ENCODE results near the gene CIAO1. TPM values are rescaled to one million over a fixed set of nuclear protein-coding genes. Genes with fewer than 3 reads are reported as not detected.
A peak's percentile ranks its signal among the peaks of the same experiment; 100 is the strongest.

CIAO1 gene
- total and polyA plus RNA-seq, 2 of the 13 experiments (the other 11 are each of a cell fraction or from before 2014, with no cell fraction given): 99.3 to 120 TPM

- Histone ChIP-seq H3K9me3 (ENCODE audit: low read length) (no peaks in the 10 kb centered on the region), H3K4me2 (ENCODE audit: low read depth, low read length) (peak overlapping the region; percentile 24; the same call in 1 of the 2 replicates), H2AFZ (ENCODE audit: low read length) (no peak overlapping the region), H3K9ac (ENCODE audit: insufficient read depth, low read depth, low read length) (no peak overlapping the region), H3K27me3 (ENCODE audit: control insufficient read depth in 1 of 2, insufficient read depth in 2 of 2, low read length in 2 of 2) (peaks cover 0 to 3% of the 10 kb centered on the region in 2 experiments; a peak in 1 of 5 replicates), H3K79me2 (ENCODE audit: insufficient read depth, low read length) (no peaks in the 10 kb centered on the region), H3K4me3 (replicated peaks in 1 of 3; ENCODE audit: insufficient read depth in 1 of 3, low read depth in 2 of 3, low read length in 3 of 3) (no peak overlapping the region), H4K20me1 (ENCODE audit: insufficient read depth, low read length) (no peaks in the 10 kb centered on the region), H3K36me3 (replicated peaks in 1 of 2; ENCODE audit: control insufficient read depth in 1 of 2, insufficient read depth in 2 of 2, low read length in 2 of 2) (no peaks in the 10 kb centered on the region), H3K4me1 (ENCODE audit: insufficient read depth, low read length) (peaks cover 43% of the 10 kb centered on the region), H3K27ac (ENCODE audit: extremely low read length, insufficient read depth, low read length) (no peak overlapping the region)
- in situ Hi-C loops (cut with HindIII; ENCODE audit: extremely low pct_ligation_motif_present, low pct_unique_long_range_greater_than_20kb): no loop called here
- WGBS (ENCODE audit: low lambda C conversion rate): 52% methylated on average over 7 of the region's 7 CpGs
- ChIA-PET CTCF (ENCODE audit: low intra/inter-chr PET ratio, low total read pairs) (no interaction called here), POLR2A (interaction anchor here (1.9 kb wide), 1 partner anchor 10 kb away, joined by 11 read pairs; the partner anchor contains the start of gene SNRNP200)
- intact Hi-C loops (cut with micrococcal nuclease; ENCODE audit: unreplicated experiment): no loop called here
- BruUV-seq (replicated peaks): no TSS peak
- peak; percentile 14; the same call in 1 of the 2 replicates for TF ChIP-seq HMG20A (CRISPR knock-in tag; IDR thresholded peaks at IDR 0.05; ENCODE audit: borderline replicate concordance)
- TF ChIP-seq ZNF354B (CRISPR knock-in tag; IDR thresholded peaks at IDR 0.05): 0 out of 2 replicates have a peak, but pooled peaks have one; percentile 50
- TF ChIP-seq ETV5 (CRISPR knock-in tag; IDR thresholded peaks at IDR 0.05; ENCODE audit: borderline replicate concordance): peak; percentile 14; the same call in 1 of the 2 replicates
- TF ChIP-seq NAIF1 (CRISPR knock-in tag; IDR thresholded peaks at IDR 0.05; ENCODE audit: borderline replicate concordance): no peak
- no peak for TF ChIP-seq POGZ (CRISPR knock-in tag; IDR thresholded peaks at IDR 0.05)
- peak; percentile 82 for TF ChIP-seq FOSL2 (CRISPR knock-in tag; IDR thresholded peaks at IDR 0.05)
- TF ChIP-seq FOXP1 (IDR thresholded peaks at IDR 0.05): no peak
- peak; percentile 8; the same call in 1 of the 2 replicates for TF ChIP-seq FOXP1 (CRISPR knock-in tag; IDR thresholded peaks at IDR 0.05)
- DNase-seq (ENCODE audit: low spot score) (peak; percentile 39), FAIRE-seq (no peak), ATAC-seq (no peak)
These were observed 49.5 kb downstream of the CIAO1 start for GRCh38 chr2:96315400-96316071.

GRCh38 chr2:96316999-96317398, 51.0 kb downstream of the CIAO1 start:
- H3K4me3 ChIP-seq (replicated peaks in 1 of 3; ENCODE audit: insufficient read depth in 1 of 3, low read depth in 2 of 3, low read length in 3 of 3): no peak overlapping the region
- no peak overlapping the region for H3K4me2 ChIP-seq (ENCODE audit: low read depth, low read length)
- DNase-seq (ENCODE audit: low spot score) (no peak), FAIRE-seq (no peak), ATAC-seq (no peak)
- H3K27ac ChIP-seq (ENCODE audit: extremely low read length, insufficient read depth, low read length): no peak overlapping the region
- ChIA-PET POLR2A (interaction anchor here (0.9 to 1.9 kb wide), 7 partner anchors 9 to 108 kb away, joined by 3 to 11 read pairs (median 4); partner anchors contain the start of genes SNRNP200 and STARD7), CTCF (ENCODE audit: low intra/inter-chr PET ratio, low total read pairs) (no interaction called here)
- no peak overlapping the region for H2AFZ ChIP-seq (ENCODE audit: low read length)
- H3K9me3 ChIP-seq (ENCODE audit: low read length): no peaks in the 10 kb centered on the region
- peaks cover 7 to 16% of the 10 kb centered on the region in 2 experiments; a peak in 4 of 5 replicates for H3K27me3 ChIP-seq (ENCODE audit: control insufficient read depth in 1 of 2, insufficient read depth in 2 of 2, low read length in 2 of 2)
- H3K79me2 ChIP-seq (ENCODE audit: insufficient read depth, low read length): no peaks in the 10 kb centered on the region
- in situ Hi-C loops (cut with HindIII; ENCODE audit: extremely low pct_ligation_motif_present, low pct_unique_long_range_greater_than_20kb) (no loop called here), intact Hi-C loops (cut with micrococcal nuclease; ENCODE audit: unreplicated experiment) (no loop called here)
- no peaks in the 10 kb centered on the region for H4K20me1 ChIP-seq (ENCODE audit: insufficient read depth, low read length)
- no peaks in the 10 kb centered on the region for H3K36me3 ChIP-seq (replicated peaks in 1 of 2; ENCODE audit: control insufficient read depth in 1 of 2, insufficient read depth in 2 of 2, low read length in 2 of 2)
- no TSS peak for BruUV-seq (replicated peaks)
- H3K4me1 ChIP-seq (ENCODE audit: insufficient read depth, low read length): peaks cover 58% of the 10 kb centered on the region
- no peak overlapping the region for H3K9ac ChIP-seq (ENCODE audit: insufficient read depth, low read depth, low read length)
- TF ChIP-seq GATA4 (IDR thresholded peaks at IDR 0.05; ENCODE audit: borderline replicate concordance, low read depth): no peak
- TF ChIP-seq ZBTB40 (IDR thresholded peaks at IDR 0.05): no peak
- TF ChIP-seq ZBTB40 (CRISPR knock-in tag; IDR thresholded peaks at IDR 0.05): no peak

All from HepG2 (cell line).